HCT116 (cell line): ENCODE results near the gene CHST9. TPM values are rescaled to one million over a fixed set of nuclear protein-coding genes. Genes with fewer than 3 reads are reported as not detected.
"Not testable (repeated sequence)": the region's sequence is repeated elsewhere in the genome, so short reads cannot be mapped to it uniquely, and the experiment has no call there.

Source experiments
- ATAC-seq: fragments of 200-7000 bp; cut with Tn5 transposase; 2 replicates; pipeline ENCODE4 v1.9.1; 2020; ENCODE audit warnings: mild to moderate bottlenecking, moderate library complexity
- BruUV-seq: library from RNA; stranded (reverse); fragments of 400-500 nt; replicated peaks from 2 replicates; lab custom pipeline; 2021; lab: Mats Ljungman, UMichigan
- CTCF ChIA-PET: fragments of 300-600 bp; sonication (Branson Sonifier 250); formaldehyde crosslinking; loops from one replicate; lab custom pipeline; 2021; ENCODE audit warnings: antibody characterized with exemption; lab: Charles Lee
- POLR2A ChIA-PET: fragments of 300-600, 350-600 bp; sonication (Branson Sonifier 250); formaldehyde crosslinking; loops from one replicate; lab custom pipeline; 2021; ENCODE audit warnings: antibody characterized with exemption; lab: Charles Lee
- RAD21 ChIA-PET, 2 experiments: fragments of 300-600 bp; sonication (Branson Sonifier 250); formaldehyde crosslinking; loops; one replicate each; lab custom pipeline; 2023; ENCODE audit warnings: low total read pairs in 2 of 2; ENCODE audit not compliant: uncharacterized antibody in 2 of 2, unreplicated experiment in 2 of 2, low non-redundant PET in 1 of 2; lab: Charles Lee
- DNase-seq: peaks from one replicate; pipeline ENCODE4 v3.0.0-alpha.2; 2010; ENCODE audit warnings: low read depth, low spot score
- H2AFZ ChIP-seq: fragments of 200-600 bp; shearing (Covaris generic), sonication (generic); 2 replicates; pipeline ENCODE4 v1.6.1; 2017; ENCODE audit warnings: low read depth, mixed run types, mixed read lengths, antibody characterized with exemption, low read length; ENCODE audit not compliant: poor library complexity, severe bottlenecking
- H3K27ac ChIP-seq: 2 replicates; pipeline ENCODE4 v1.5.1; 2012; ENCODE audit warnings: low read depth, low read length
- H3K27me3 ChIP-seq: fragments of 200-600 bp; sonication (generic); 2 replicates; pipeline ENCODE4 v1.6.1; 2016; ENCODE audit warnings: mixed run types, low read length, mixed read lengths; ENCODE audit not compliant: insufficient read depth
- H3K36me3 ChIP-seq, 2 experiments: fragments of 200-500 bp in 1 of 2; fragments of 200-600 bp in 1 of 2; sonication (Bioruptor generic) in 1 of 2; sonication (generic) in 1 of 2; 2 replicates each; pipeline versions ENCODE4 v1.5.1 to v1.6.1; 2014 to 2016; ENCODE audit warnings: low read length in 2 of 2, inconsistent platforms in 1 of 2, mixed read lengths in 1 of 2, mixed run types in 1 of 2; ENCODE audit not compliant: insufficient read depth in 2 of 2, control insufficient read depth in 1 of 2
- H3K4me1 ChIP-seq, 2 experiments: fragments of 200-600 bp in 1 of 2; sonication (generic) in 1 of 2; 2 replicates each; pipeline versions ENCODE4 v1.5.1 to v1.6.1; 2012 to 2017; ENCODE audit warnings: low read length in 2 of 2, inconsistent platforms in 1 of 2, mild to moderate bottlenecking in 1 of 2, mixed read lengths in 1 of 2, mixed run types in 1 of 2, moderate library complexity in 1 of 2; ENCODE audit not compliant: insufficient read depth in 2 of 2, control insufficient read depth in 1 of 2
- H3K4me2 ChIP-seq: fragments of 200-600 bp; sonication (generic); 2 replicates; pipeline ENCODE4 v1.6.1; 2017; ENCODE audit warnings: mixed run types, low read length, mixed read lengths
- H3K4me3 ChIP-seq, 2 experiments: fragments of 200-600 bp in 1 of 2; sonication (generic) in 1 of 2; replicated peaks in 1 of 2; 2 replicates each; pipeline ENCODE4 v1.5.1; 2011 to 2016; ENCODE audit warnings: low read length in 2 of 2, control low read depth in 1 of 2, low read depth in 1 of 2, mild to moderate bottlenecking in 1 of 2, mixed read lengths in 1 of 2, mixed run types in 1 of 2
- H3K79me2 ChIP-seq: fragments of 200-600 bp; sonication (generic); 2 replicates; pipeline ENCODE4 v1.6.1; 2017; ENCODE audit warnings: mild to moderate bottlenecking, mixed run types, low read length, moderate library complexity, mixed read lengths; ENCODE audit not compliant: insufficient read depth
- H3K9ac ChIP-seq: fragments of 200-600 bp; sonication (generic); 2 replicates; pipeline ENCODE4 v1.6.1; 2016; ENCODE audit warnings: low read length, mixed read lengths
- H3K9me2 ChIP-seq: fragments of 200-600 bp; sonication (generic), shearing (Covaris generic); 2 replicates; pipeline ENCODE4 v1.6.1; 2017; ENCODE audit warnings: mixed run types, mild to moderate bottlenecking, moderate library complexity; ENCODE audit not compliant: insufficient read depth
- H3K9me3 ChIP-seq, 2 experiments: fragments of 200-500 bp in 1 of 2; fragments of 200-600 bp in 1 of 2; sonication (Bioruptor generic) in 1 of 2; sonication (generic) in 1 of 2; 2 replicates each; pipeline ENCODE4 v1.6.1; 2014 to 2017; ENCODE audit warnings: low read length in 2 of 2, mixed read lengths in 2 of 2, inconsistent platforms in 1 of 2, low read depth in 1 of 2, mild to moderate bottlenecking in 1 of 2, mixed run types in 1 of 2, moderate library complexity in 1 of 2; ENCODE audit not compliant: control insufficient read depth in 1 of 2, insufficient read depth in 1 of 2
- H4K20me1 ChIP-seq: fragments of 200-600 bp; sonication (generic), shearing (Covaris generic); 2 replicates; pipeline ENCODE4 v1.6.1; 2017; ENCODE audit warnings: mixed run types, mild to moderate bottlenecking, moderate library complexity; ENCODE audit not compliant: insufficient read depth
- YY1 ChIP-seq: IDR thresholded peaks from 2 replicates; pipeline ENCODE4 v1.6.1; 2011; ENCODE audit warnings: low read length, low read depth, moderate library complexity, mild to moderate bottlenecking; ENCODE audit not compliant: insufficient replicate concordance; ENCODE audit errors: extremely low read depth
- intact Hi-C: fragments of 100-400 bp; cut with micrococcal nuclease; formaldehyde crosslinking; loops from 2 replicates; pipeline ENCODE4 v1.10.0; 2022
- total RNA-seq: library from RNA; stranded (reverse); gene quantifications from one replicate; pipeline ENCODE4 v1.2.1, GENCODE V29; 2021; ENCODE audit not compliant: unreplicated experiment
- TF ChIP-seq, protein P1 (sequence below): IDR thresholded peaks from 2 replicates; pipeline ENCODE4 v1.6.1; 2012; ENCODE audit warnings: low read depth

The CHST9 gene
- total RNA-seq, 1 experiment from 2014 or later: not detected

GRCh38 chr18:26976206-26976605, 208.9 kb downstream of the CHST9 start:
- H3K4me2 ChIP-seq: no peak overlapping the region
- H3K27me3 ChIP-seq: no peaks in the 10 kb centered on the region
- DNase-seq: no peak
- H3K79me2 ChIP-seq: no peaks in the 10 kb centered on the region
- H3K4me1 ChIP-seq: no peaks in the 10 kb centered on the region
- RAD21 ChIA-PET: no interaction called here
- intact Hi-C loops: no loop called here
- CTCF ChIA-PET: no interaction called here
- ATAC-seq: no peak
- H3K4me3 ChIP-seq: no peak overlapping the region
- no peak overlapping the region for H3K27ac ChIP-seq
- no peak overlapping the region for H3K9ac ChIP-seq
- no TSS peak for BruUV-seq
- no peaks in the 10 kb centered on the region for H3K36me3 ChIP-seq
- H4K20me1 ChIP-seq: no peaks in the 10 kb centered on the region
- H3K9me3 ChIP-seq: no peaks in the 10 kb centered on the region
- POLR2A ChIA-PET: no interaction called here
- no peak overlapping the region for H2AFZ ChIP-seq
- no peak for TF ChIP-seq YY1
- TF ChIP-seq, protein P1, sequence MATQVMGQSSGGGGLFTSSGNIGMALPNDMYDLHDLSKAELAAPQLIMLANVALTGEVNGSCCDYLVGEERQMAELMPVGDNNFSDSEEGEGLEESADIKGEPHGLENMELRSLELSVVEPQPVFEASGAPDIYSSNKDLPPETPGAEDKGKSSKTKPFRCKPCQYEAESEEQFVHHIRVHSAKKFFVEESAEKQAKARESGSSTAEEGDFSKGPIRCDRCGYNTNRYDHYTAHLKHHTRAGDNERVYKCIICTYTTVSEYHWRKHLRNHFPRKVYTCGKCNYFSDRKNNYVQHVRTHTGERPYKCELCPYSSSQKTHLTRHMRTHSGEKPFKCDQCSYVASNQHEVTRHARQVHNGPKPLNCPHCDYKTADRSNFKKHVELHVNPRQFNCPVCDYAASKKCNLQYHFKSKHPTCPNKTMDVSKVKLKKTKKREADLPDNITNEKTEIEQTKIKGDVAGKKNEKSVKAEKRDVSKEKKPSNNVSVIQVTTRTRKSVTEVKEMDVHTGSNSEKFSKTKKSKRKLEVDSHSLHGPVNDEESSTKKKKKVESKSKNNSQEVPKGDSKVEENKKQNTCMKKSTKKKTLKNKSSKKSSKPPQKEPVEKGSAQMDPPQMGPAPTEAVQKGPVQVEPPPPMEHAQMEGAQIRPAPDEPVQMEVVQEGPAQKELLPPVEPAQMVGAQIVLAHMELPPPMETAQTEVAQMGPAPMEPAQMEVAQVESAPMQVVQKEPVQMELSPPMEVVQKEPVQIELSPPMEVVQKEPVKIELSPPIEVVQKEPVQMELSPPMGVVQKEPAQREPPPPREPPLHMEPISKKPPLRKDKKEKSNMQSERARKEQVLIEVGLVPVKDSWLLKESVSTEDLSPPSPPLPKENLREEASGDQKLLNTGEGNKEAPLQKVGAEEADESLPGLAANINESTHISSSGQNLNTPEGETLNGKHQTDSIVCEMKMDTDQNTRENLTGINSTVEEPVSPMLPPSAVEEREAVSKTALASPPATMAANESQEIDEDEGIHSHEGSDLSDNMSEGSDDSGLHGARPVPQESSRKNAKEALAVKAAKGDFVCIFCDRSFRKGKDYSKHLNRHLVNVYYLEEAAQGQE: no peak
- H3K9me2 ChIP-seq: no peaks in the 10 kb centered on the region

DNA sequence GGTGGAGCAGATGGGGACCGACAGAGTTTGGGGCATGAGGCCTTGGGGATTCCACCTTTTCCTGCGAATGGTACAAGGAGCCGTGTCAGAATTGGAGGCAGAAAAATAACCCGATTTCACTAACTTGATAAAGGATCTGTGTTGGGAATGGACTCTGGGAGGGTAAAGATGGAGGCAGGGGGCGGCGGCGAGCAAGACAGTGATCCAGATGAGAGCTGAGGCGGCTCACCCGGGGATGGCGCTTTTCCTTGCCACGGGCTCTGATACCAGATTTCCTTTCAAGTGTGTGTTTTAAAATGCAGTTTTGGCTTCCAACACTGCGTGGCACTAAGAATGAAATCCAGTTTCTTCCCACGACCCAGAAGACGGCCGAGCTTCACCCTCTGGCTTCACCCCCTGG, 212.6 kb downstream of the CHST9 start:
- CTCF ChIA-PET, H3K27ac ChIP-seq, H3K9ac ChIP-seq, H3K9me3 ChIP-seq, H3K4me3 ChIP-seq, H3K9me2 ChIP-seq, BruUV-seq, intact Hi-C loops, H3K27me3 ChIP-seq, RAD21 ChIA-PET, H3K79me2 ChIP-seq, DNase-seq, H2AFZ ChIP-seq, H3K4me1 ChIP-seq, H4K20me1 ChIP-seq, H3K4me2 ChIP-seq, POLR2A ChIA-PET, ATAC-seq, H3K36me3 ChIP-seq: not testable (repeated sequence)
